Measurements from ENCODE around the gene ZNF417.
"Not testable (repeated sequence)": the region's sequence is repeated elsewhere in the genome, so short reads cannot be mapped to it uniquely, and the experiment has no call there.

ZNF417 gene

DNA sequence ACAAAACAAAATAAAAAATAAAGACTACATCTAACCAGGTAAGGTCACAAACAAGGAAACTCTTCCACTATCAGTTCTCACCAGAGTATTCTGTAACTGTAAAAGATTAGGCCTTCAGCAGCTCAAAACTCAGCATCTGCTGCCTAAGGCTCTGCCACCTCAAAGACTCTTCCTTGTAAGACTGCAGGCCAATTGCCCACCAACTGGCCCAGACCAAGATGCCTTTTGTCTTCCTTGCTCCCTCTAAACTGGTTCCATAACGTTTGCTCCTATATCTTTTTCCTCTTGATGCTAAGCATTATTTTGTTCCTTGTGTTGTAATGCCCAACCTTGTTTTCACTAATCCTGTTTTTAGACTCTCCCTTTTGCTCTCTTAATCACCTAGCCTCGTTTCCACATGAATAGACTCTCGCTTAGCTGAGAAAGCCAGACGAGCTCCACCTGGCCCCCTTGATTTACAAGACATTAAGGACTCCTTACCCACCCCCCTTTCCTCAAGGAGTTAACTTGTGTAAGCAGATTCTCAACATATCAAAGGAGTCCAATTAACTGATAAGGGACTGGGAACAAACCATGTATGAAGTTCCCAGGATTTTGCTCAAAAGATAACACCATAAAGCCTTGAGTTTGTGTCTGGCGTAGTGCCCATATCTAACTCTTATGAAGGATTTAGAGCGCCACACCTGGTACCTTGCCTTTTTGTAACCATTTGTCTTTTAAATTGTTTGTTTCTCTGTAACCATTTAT lies 29.0 kb downstream of the ZNF417 start:
- no peak for FAIRE-seq
- TF ChIP-seq, protein P1, sequence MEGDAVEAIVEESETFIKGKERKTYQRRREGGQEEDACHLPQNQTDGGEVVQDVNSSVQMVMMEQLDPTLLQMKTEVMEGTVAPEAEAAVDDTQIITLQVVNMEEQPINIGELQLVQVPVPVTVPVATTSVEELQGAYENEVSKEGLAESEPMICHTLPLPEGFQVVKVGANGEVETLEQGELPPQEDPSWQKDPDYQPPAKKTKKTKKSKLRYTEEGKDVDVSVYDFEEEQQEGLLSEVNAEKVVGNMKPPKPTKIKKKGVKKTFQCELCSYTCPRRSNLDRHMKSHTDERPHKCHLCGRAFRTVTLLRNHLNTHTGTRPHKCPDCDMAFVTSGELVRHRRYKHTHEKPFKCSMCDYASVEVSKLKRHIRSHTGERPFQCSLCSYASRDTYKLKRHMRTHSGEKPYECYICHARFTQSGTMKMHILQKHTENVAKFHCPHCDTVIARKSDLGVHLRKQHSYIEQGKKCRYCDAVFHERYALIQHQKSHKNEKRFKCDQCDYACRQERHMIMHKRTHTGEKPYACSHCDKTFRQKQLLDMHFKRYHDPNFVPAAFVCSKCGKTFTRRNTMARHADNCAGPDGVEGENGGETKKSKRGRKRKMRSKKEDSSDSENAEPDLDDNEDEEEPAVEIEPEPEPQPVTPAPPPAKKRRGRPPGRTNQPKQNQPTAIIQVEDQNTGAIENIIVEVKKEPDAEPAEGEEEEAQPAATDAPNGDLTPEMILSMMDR (IDR thresholded peaks at IDR 0.05; ENCODE audit: insufficient read depth, missing control alignments): peak; percentile 12
- no peak for DNase-seq (ENCODE audit: insufficient read length, low spot score)

DNA sequence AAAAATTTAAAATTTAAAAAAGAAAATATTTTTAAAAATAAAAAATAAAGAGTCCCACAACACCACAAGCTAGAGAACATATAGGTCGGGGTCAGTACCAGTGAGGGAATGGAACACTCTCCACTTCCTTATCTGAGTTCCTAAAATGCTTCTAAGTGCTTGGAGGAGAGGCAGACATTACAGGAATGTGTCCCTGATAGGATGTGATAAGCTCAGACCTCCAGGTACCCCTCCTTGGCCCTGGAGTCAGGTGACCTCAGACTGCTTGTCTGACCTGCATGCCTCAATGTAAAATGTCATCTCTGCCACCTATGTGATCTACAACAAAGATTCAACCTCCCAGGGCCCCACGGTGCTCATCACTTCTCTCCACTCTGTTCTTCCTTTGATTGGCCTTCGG lies 30.3 kb downstream of the ZNF417 start:
- no peak for FAIRE-seq
- TF ChIP-seq, protein P1 (IDR thresholded peaks at IDR 0.05; ENCODE audit: insufficient read depth, missing control alignments): no peak
- DNase-seq (ENCODE audit: insufficient read length, low spot score): no peak

DNA sequence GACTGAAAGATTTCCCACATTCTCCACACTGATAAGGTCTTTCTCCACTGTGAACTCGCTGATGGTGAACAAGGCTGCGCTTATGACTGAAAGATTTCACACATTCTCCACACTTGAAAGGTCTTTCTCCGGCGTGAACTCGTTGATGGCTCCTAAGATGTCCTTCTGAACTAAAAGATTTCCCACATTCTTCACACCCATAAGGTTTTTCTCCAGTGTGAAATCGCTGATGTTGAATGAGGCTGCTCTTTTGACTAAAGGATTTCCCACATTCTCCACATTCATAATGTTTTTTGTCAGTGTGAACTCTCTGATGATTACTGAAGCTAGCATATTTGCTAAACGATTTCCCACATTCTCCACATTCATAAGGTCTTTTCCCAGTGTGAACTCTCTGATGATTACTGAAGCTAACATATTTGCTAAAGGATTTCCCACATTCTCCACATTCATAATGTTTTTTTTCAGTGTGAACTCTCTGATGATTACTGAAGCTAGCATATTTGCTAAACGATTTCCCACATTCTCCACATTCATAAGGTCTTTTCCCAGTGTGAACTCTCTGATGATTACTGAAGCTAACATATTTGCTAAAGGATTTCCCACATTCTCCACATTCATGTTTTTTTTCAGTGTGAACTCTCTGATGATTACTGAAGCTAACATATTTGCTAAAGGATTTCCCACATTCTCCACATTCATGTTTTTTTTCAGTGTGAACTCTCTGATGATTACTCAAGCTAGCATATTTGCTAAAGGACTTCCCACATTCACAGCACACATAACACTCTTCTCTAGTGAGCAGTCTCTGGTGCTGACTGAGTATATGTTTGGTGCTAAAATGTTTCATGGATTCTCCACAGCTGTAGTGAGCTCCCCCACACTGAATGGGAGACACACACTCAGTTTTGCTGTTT lies 42.3 kb downstream of the ZNF417 start:
- FAIRE-seq; DNase-seq (ENCODE audit: insufficient read length, low spot score): not testable (repeated sequence)

DNA sequence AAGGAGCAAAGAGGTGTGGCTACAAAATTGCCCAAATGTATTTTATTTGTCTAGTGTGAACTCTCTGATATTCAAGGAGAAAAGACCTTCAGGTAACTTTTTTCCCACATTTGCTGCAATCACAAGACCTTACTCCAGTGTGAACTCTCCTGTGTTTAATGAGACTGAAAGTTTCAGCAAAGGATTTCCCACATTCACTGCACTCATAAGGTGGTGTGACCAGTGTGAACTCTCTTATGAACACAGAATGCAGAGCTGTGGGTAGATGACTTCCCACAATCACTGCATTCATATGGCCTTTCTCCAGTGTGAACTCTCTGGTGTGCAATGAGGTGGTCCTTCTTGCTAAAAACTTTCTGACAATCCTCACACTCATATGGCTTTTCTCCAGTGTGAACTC lies 43.9 kb downstream of the ZNF417 start:
- DNase-seq (ENCODE audit: insufficient read length, low spot score) (no peak), FAIRE-seq (no peak)
- TF ChIP-seq, protein P1 (IDR thresholded peaks at IDR 0.05; ENCODE audit: insufficient read depth, missing control alignments): no peak

GRCh38 chr19:57870225-57870624 lies 46.2 kb downstream of the ZNF417 start:
- no peak for FAIRE-seq
- TF ChIP-seq, protein P1 (IDR thresholded peaks at IDR 0.05; ENCODE audit: insufficient read depth, missing control alignments): no peak
- no peak for DNase-seq (ENCODE audit: insufficient read length, low spot score)

DNA sequence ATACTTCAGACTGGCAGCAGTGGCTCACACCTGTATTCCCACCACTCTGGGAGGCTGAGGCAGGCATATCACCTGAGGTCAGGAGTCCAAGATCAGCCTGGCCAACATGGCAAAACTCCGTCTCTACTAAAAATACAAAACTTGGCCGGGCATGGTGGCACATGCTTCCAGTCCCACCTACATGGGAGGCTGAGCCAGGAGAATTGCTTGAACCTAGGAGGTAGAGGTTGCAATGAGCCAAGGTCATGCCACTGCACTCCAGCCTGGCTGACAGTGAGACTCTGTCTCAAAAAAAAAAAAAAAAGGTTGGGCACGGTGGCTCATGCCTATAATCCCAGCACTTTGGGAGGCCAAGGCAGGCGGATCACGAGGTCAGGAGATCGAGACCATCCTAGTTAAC lies 46.7 kb downstream of the ZNF417 start:
- DNase-seq (ENCODE audit: insufficient read length, low spot score); FAIRE-seq: not testable (repeated sequence)

GRCh38 chr19:57867868-57868492 lies 48.4 kb downstream of the ZNF417 start:
- TF ChIP-seq, protein P1 (IDR thresholded peaks at IDR 0.05; ENCODE audit: insufficient read depth, missing control alignments): no peak
- FAIRE-seq: no peak
- no peak for DNase-seq (ENCODE audit: insufficient read length, low spot score)

Measured in D721Med (cell line).